ENCODE results near the gene MYO5B. TPM values are rescaled to one million over a fixed set of nuclear protein-coding genes. Genes with fewer than 3 reads are reported as not detected.

The MYO5B gene
- total RNA-seq, 6 experiments from 2014 or later = 0.17 to 0.28 TPM; not detected in 4

DNA sequence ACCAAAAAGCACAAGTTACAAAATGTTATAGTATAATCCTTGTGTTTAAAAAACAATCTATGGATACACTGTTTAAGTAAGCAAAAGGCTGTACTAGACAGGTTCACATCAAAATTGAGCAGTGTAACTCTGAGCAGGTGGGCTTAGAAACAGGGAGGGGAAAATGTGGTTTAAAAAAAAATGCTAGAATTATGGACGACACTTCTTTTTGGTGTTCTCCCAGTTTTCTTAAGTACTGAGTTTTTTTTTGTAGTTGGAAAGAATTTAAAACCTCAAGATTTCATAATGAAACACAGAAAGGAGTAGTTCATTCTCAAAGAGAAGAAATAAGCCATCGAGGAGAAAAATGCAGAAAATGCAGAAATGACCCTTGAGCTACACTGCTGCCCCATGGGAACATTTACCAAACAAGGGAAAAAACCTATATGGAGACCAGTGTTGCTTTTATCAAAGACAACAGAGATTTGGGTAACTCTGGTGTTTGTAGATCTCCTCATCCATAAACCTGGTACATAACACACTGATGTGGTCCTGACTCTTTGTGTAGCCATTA, 100.7 kb downstream of the MYO5B start:
- DNase-seq = no peak
- Mint-ChIP-seq H3K36me3 (ENCODE audit: low read depth) (no peaks in the 10 kb centered on the region), H3K27me3 (ENCODE audit: insufficient read depth) (peaks cover 9% of the 10 kb centered on the region), H3K27ac (no peak overlapping the region), H3K4me3 (no peak overlapping the region), H3K9me3 (peaks cover 9% of the 10 kb centered on the region), H3K4me1 (ENCODE audit: low read depth) (no peaks in the 10 kb centered on the region)
- TF ChIP-seq, protein P1, sequence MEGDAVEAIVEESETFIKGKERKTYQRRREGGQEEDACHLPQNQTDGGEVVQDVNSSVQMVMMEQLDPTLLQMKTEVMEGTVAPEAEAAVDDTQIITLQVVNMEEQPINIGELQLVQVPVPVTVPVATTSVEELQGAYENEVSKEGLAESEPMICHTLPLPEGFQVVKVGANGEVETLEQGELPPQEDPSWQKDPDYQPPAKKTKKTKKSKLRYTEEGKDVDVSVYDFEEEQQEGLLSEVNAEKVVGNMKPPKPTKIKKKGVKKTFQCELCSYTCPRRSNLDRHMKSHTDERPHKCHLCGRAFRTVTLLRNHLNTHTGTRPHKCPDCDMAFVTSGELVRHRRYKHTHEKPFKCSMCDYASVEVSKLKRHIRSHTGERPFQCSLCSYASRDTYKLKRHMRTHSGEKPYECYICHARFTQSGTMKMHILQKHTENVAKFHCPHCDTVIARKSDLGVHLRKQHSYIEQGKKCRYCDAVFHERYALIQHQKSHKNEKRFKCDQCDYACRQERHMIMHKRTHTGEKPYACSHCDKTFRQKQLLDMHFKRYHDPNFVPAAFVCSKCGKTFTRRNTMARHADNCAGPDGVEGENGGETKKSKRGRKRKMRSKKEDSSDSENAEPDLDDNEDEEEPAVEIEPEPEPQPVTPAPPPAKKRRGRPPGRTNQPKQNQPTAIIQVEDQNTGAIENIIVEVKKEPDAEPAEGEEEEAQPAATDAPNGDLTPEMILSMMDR (IDR thresholded peaks at IDR 0.05) = no peak

DNA sequence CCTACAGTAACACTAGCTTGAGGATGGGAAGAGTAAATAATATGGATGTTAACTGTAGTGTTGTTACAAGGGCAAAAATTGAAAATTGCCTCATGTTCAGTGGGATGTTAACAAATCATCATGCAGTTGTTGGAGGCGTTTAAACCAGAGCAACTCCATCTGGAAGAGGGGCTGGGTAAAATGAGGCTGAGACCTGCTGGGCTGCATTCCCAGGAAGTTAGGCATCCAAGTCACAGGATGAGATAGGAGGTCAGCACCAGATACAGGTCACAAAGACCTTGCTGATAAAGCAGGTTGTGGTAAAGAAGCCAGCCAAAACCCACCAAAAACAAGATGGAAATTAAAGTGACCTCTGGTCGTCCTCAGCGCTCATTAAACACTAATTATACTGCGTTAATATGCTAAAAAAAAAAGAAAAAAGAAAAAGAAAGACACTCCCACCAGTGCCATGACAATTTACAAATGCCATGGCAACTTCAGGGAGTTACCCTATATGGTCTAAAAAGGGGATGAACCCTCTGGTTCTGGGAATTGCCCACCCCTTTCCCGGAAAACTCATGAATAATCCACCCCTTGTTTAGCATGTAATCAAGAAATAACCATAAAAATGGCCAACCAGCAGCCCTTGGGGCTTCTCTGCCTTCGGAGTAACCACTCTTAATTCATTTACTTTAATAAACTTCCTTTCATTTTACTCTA, 101.4 kb downstream of the MYO5B start:
- Mint-ChIP-seq H3K27ac (no peak overlapping the region), H3K4me3 (no peak overlapping the region), H3K9me3 (peaks cover 9% of the 10 kb centered on the region), H3K27me3 (ENCODE audit: insufficient read depth) (peaks cover 7% of the 10 kb centered on the region), H3K4me1 (ENCODE audit: low read depth) (no peaks in the 10 kb centered on the region), H3K36me3 (ENCODE audit: low read depth) (no peaks in the 10 kb centered on the region)
- no peak for DNase-seq
- TF ChIP-seq, protein P1 (IDR thresholded peaks at IDR 0.05) = no peak

DNA sequence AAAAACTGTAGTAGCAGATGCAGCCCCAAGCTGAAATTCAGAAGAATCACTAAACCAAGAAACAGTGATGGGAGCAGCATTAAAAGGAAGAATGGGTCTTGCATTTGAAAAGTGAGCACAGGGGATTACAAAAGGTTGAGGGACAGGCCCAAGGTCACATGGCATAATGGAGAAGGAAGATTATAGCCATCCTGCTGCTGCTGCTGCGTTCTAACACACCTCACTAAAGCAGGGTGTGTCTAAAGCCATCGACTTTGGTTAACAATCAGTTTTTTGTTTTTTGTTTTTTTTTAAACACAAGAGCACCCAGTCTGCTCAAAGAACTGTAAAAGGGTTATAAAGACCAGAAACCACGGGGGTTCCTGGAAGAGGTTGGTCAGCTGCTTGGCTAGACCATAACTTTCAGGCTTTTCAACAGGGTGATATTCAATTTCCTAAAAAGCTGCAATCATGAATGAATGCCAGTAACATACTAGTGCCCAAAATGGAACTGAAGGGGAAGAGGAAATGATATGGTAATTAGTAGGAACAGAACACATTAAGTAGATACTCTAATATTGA, 102.6 kb downstream of the MYO5B start:
- H3K27ac Mint-ChIP-seq = no peak overlapping the region
- TF ChIP-seq, protein P1 (IDR thresholded peaks at IDR 0.05) = no peak
- H3K36me3 Mint-ChIP-seq (ENCODE audit: low read depth) = no peaks in the 10 kb centered on the region
- DNase-seq = no peak
- H3K4me1 Mint-ChIP-seq (ENCODE audit: low read depth) = no peaks in the 10 kb centered on the region
- no peak overlapping the region for H3K4me3 Mint-ChIP-seq
- peaks cover 7% of the 10 kb centered on the region for H3K27me3 Mint-ChIP-seq (ENCODE audit: insufficient read depth)
- peaks cover 9% of the 10 kb centered on the region for H3K9me3 Mint-ChIP-seq

DNA sequence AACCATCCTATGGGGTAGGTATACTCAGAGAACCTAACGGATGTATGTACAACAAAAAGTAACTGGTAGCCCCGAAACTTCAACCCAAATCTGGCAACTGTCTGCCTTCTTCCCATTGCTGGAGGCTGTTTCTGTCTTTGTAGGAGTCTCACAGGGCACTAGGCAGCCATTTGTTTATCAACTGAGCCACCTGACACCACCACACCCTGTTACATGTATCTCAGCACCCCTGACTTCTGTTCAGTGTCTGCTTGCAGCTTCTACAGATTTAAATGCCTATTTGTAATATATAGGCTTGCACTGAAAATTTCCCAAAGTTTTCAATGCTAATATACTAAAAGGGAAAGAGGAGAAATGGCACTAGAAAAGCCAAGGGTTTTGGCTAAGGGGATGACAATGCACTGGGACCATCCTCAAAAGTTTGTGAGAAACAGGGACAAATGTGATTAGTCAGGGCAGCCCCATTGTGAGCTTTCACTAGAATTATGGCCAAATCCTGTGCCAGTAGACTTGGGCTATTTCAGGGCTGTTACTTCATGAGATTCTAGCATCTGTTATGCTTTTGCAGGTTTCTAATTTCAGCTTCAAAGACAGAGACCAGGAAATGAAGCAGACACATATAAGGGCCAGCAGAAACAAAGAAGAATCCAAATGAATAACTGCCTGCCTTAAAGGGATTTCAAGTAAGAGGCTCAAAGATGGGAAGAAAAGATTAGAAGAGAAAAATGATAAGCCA, 103.3 kb downstream of the MYO5B start:
- H3K9me3 Mint-ChIP-seq = peaks cover 4% of the 10 kb centered on the region; the same call in 1 of the 2 replicates
- H3K27ac Mint-ChIP-seq = no peak overlapping the region
- H3K4me1 Mint-ChIP-seq (ENCODE audit: low read depth) = no peaks in the 10 kb centered on the region
- TF ChIP-seq, protein P1 (IDR thresholded peaks at IDR 0.05) = no peak
- no peak overlapping the region for H3K4me3 Mint-ChIP-seq
- peaks cover 7% of the 10 kb centered on the region; the same call in 1 of the 2 replicates for H3K27me3 Mint-ChIP-seq (ENCODE audit: insufficient read depth)
- no peak for DNase-seq
- H3K36me3 Mint-ChIP-seq (ENCODE audit: low read depth) = no peaks in the 10 kb centered on the region

DNA sequence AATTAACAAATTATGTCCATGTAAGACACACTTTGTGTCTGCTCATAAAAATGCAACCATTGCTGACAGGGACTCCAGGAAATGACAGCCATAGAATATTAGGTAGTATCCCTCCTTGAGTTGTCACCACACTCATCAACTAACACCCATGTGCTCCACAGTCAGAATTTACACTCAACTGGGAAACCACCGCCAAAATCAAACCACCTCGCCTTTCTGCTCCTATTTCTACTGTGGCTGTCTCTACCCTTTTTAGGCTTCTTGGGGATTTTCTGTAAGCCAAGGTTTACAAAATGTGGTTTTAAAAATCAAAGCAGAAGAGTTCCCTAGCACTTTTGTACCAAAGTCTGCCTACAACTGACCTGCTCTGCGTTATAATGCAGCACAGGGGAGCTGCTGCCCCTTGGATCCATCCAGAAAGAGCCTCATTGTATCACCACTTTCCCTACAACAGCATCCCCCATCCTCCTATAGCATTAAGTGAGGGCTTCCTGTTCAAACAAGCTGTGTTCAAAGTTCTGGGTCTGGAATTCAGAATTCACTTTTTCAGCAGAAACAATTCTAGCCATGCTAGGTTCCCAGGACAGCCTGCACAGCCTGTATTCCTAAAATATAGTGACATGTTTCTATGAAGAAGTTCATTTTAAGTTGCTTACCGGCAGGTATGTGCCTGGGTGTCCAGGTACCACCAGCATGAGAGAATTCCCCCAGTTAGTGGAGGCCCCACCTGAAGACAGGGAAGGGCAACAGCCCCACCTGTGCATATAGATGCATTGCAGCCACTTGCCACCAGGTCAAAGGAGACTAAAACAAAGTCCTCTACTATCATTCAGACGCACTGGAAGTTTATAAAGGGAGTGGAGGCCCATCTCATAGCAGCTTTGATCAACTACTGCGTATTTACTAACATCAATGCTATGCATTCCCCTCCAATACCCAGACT, 104.3 kb downstream of the MYO5B start:
- Mint-ChIP-seq H3K27ac (no peak overlapping the region), H3K27me3 (ENCODE audit: insufficient read depth) (peaks cover 5% of the 10 kb centered on the region; the same call in 1 of the 2 replicates), H3K4me1 (ENCODE audit: low read depth) (no peaks in the 10 kb centered on the region), H3K9me3 (no peaks in the 10 kb centered on the region), H3K4me3 (no peak overlapping the region), H3K36me3 (ENCODE audit: low read depth) (no peaks in the 10 kb centered on the region)
- TF ChIP-seq, protein P1 (IDR thresholded peaks at IDR 0.05) = no peak
- DNase-seq = no peak

All from HFFc6 (cell line).